T-helper 17 cell (primary cell): ENCODE results near the gene PWWP2B. TPM values are rescaled to one million over a fixed set of nuclear protein-coding genes. Genes with fewer than 3 reads are reported as not detected.
A peak's percentile ranks its signal among the peaks of the same experiment; 100 is the strongest.
"Not testable (repeated sequence)": the region's sequence is repeated elsewhere in the genome, so short reads cannot be mapped to it uniquely, and the experiment has no call there.

Source experiments
- ATAC-seq: fragments of 150-1000 bp; cut with Tn5 transposase; 2 replicates; pipeline ENCODE4 v1.10.0; 2021; ENCODE audit warnings: mild to moderate bottlenecking, moderate library complexity
- DNase-seq, 3 donors: peaks; one replicate each; pipeline versions ENCODE4 v3.0.0 to v3.0.0-alpha.2; 2020 to 2021
- H3K9me3 ChIP-seq: one replicate; pipeline ENCODE4 v1.7.0; 2013; ENCODE audit warnings: low read length, mild to moderate bottlenecking; ENCODE audit not compliant: control insufficient read depth, poor library complexity, severe bottlenecking
- H3K27ac Mint-ChIP-seq: one replicate; pipeline ENCODE4 v1.8.0; 2022; ENCODE audit warnings: mild to moderate bottlenecking, moderate library complexity, mixed read lengths
- H3K27me3 Mint-ChIP-seq: one replicate; pipeline ENCODE4 v1.8.0; 2022; ENCODE audit warnings: mixed read lengths
- H3K36me3 Mint-ChIP-seq: one replicate; pipeline ENCODE4 v1.8.0; 2022; ENCODE audit warnings: low read depth, mixed read lengths
- H3K4me1 Mint-ChIP-seq: one replicate; pipeline ENCODE4 v1.8.0; 2022; ENCODE audit warnings: mild to moderate bottlenecking, mixed read lengths
- H3K4me3 Mint-ChIP-seq: one replicate; pipeline ENCODE4 v1.8.0; 2022; ENCODE audit warnings: mild to moderate bottlenecking, moderate library complexity, mixed read lengths
- total RNA-seq, 4 donors: library from RNA in 2 of 4; stranded (reverse) in 2 of 4; gene quantifications; one replicate each; pipeline ENCODE4 v1.2.3 and lab custom pipeline; 2022 to 2026

PWWP2B gene
- total RNA-seq, 2 donors from 2014 or later = 15.7 to 16.7 TPM

- no peak overlapping the region for H3K4me3 Mint-ChIP-seq
- peak overlapping the region; percentile 21 for H3K27ac Mint-ChIP-seq
- peaks cover 9% of the 10 kb centered on the region for H3K4me1 Mint-ChIP-seq
- no peaks in the 10 kb centered on the region for H3K9me3 ChIP-seq
- DNase-seq (no peak), ATAC-seq (no peak)
- no peaks in the 10 kb centered on the region for H3K36me3 Mint-ChIP-seq
- peaks cover 4% of the 10 kb centered on the region for H3K27me3 Mint-ChIP-seq
These were observed 19.7 kb upstream of the PWWP2B start for GRCh38 chr10:132377326-132377725.

- H3K36me3 Mint-ChIP-seq, H3K27ac Mint-ChIP-seq, H3K4me3 Mint-ChIP-seq, ATAC-seq, H3K27me3 Mint-ChIP-seq, DNase-seq, H3K9me3 ChIP-seq: not testable (repeated sequence)
- H3K4me1 Mint-ChIP-seq = peaks cover 11% of the 10 kb centered on the region
These were observed 18.0 kb upstream of the PWWP2B start for GRCh38 chr10:132379026-132379425.

- H3K27ac Mint-ChIP-seq, H3K36me3 Mint-ChIP-seq, ATAC-seq, H3K9me3 ChIP-seq, DNase-seq, H3K4me3 Mint-ChIP-seq, H3K27me3 Mint-ChIP-seq: not testable (repeated sequence)
- H3K4me1 Mint-ChIP-seq = peaks cover 12% of the 10 kb centered on the region
These were observed 16.0 kb upstream of the PWWP2B start for GRCh38 chr10:132380986-132381385.

GRCh38 chr10:132381741-132382140, 15.3 kb upstream of the PWWP2B start:
- Mint-ChIP-seq H3K27ac (peak overlapping the region; percentile 11), H3K4me1 (peaks cover 12% of the 10 kb centered on the region), H3K4me3 (peak overlapping the region; percentile 41), H3K36me3 (no peaks in the 10 kb centered on the region), H3K27me3 (peaks cover 4% of the 10 kb centered on the region)
- peak; percentile 21 for ATAC-seq
- no peaks in the 10 kb centered on the region for H3K9me3 ChIP-seq
- DNase-seq = no peak

- no peak for ATAC-seq
These were observed 14.6 kb upstream of the PWWP2B start for GRCh38 chr10:132382231-132382922.

GRCh38 chr10:132383101-132383500, 13.9 kb upstream of the PWWP2B start:
- H3K36me3 Mint-ChIP-seq = no peaks in the 10 kb centered on the region
- no peaks in the 10 kb centered on the region for H3K9me3 ChIP-seq
- H3K4me3 Mint-ChIP-seq = no peak overlapping the region
- no peak overlapping the region for H3K27ac Mint-ChIP-seq
- peaks cover 4% of the 10 kb centered on the region for H3K27me3 Mint-ChIP-seq
- H3K4me1 Mint-ChIP-seq = peaks cover 15% of the 10 kb centered on the region
- DNase-seq (no peak), ATAC-seq (no peak)

More at GRCh38 chr10:132382231-132382922, 14.6 kb upstream of the PWWP2B start:
- Mint-ChIP-seq H3K36me3 (no peaks in the 10 kb centered on the region), H3K4me1 (peaks cover 12% of the 10 kb centered on the region), H3K4me3 (no peak overlapping the region), H3K27me3 (peaks cover 4% of the 10 kb centered on the region), H3K27ac (peak overlapping the region; percentile 11)
- no peaks in the 10 kb centered on the region for H3K9me3 ChIP-seq
- DNase-seq = no peak

GRCh38 chr10:132383751-132384196, 13.2 kb upstream of the PWWP2B start:
- Mint-ChIP-seq H3K4me3 (no peak overlapping the region), H3K36me3 (no peaks in the 10 kb centered on the region), H3K27ac (no peak overlapping the region), H3K27me3 (peaks cover 4% of the 10 kb centered on the region), H3K4me1 (peaks cover 15% of the 10 kb centered on the region)
- no peaks in the 10 kb centered on the region for H3K9me3 ChIP-seq
- DNase-seq = no peak
- ATAC-seq = no peak

GRCh38 chr10:132384618-132385388, 12.2 kb upstream of the PWWP2B start:
- no peak for ATAC-seq
- Mint-ChIP-seq H3K36me3 (no peaks in the 10 kb centered on the region), H3K4me1 (peaks cover 15% of the 10 kb centered on the region), H3K27me3 (no peaks in the 10 kb centered on the region), H3K27ac (peak overlapping the region; percentile 72), H3K4me3 (no peak overlapping the region)
- H3K9me3 ChIP-seq = no peaks in the 10 kb centered on the region
- no peak for DNase-seq

- peak overlapping the region; percentile 72 for H3K27ac Mint-ChIP-seq
- H3K27me3 Mint-ChIP-seq = no peaks in the 10 kb centered on the region
- no peaks in the 10 kb centered on the region for H3K36me3 Mint-ChIP-seq
- ATAC-seq = no peak
- H3K9me3 ChIP-seq = no peaks in the 10 kb centered on the region
- H3K4me1 Mint-ChIP-seq = peaks cover 15% of the 10 kb centered on the region
- no peak overlapping the region for H3K4me3 Mint-ChIP-seq
- no peak for DNase-seq
These were observed 11.7 kb upstream of the PWWP2B start for GRCh38 chr10:132385389-132385667.

- no peaks in the 10 kb centered on the region for H3K27me3 Mint-ChIP-seq
- peak overlapping the region; percentile 72 for H3K27ac Mint-ChIP-seq
- DNase-seq = no peak
These were observed 11.1 kb upstream of the PWWP2B start for GRCh38 chr10:132385721-132386418.

GRCh38 chr10:132386419-132386831, 10.6 kb upstream of the PWWP2B start:
- H3K4me1 Mint-ChIP-seq = peaks cover 14% of the 10 kb centered on the region
- H3K27me3 Mint-ChIP-seq = no peaks in the 10 kb centered on the region
- peak overlapping the region; percentile 72 for H3K27ac Mint-ChIP-seq
- DNase-seq (no peak), ATAC-seq (no peak)
- no peaks in the 10 kb centered on the region for H3K36me3 Mint-ChIP-seq
- H3K9me3 ChIP-seq = no peaks in the 10 kb centered on the region
- no peak overlapping the region for H3K4me3 Mint-ChIP-seq

More at GRCh38 chr10:132385721-132386418, 11.1 kb upstream of the PWWP2B start:
- Mint-ChIP-seq H3K36me3 (no peaks in the 10 kb centered on the region), H3K4me1 (peaks cover 15% of the 10 kb centered on the region), H3K4me3 (no peak overlapping the region)
- ATAC-seq = no peak
- H3K9me3 ChIP-seq = no peaks in the 10 kb centered on the region

GRCh38 chr10:132386896-132387295, 10.1 kb upstream of the PWWP2B start:
- H3K4me1 Mint-ChIP-seq = peaks cover 12% of the 10 kb centered on the region
- not testable (repeated sequence) for H3K36me3 Mint-ChIP-seq, H3K4me3 Mint-ChIP-seq, H3K27ac Mint-ChIP-seq, H3K9me3 ChIP-seq, DNase-seq, H3K27me3 Mint-ChIP-seq, ATAC-seq

- peak; percentile 73 to 83 (median 76) for DNase-seq
- peak; percentile 93 for ATAC-seq
- Mint-ChIP-seq H3K27ac (peak overlapping the region; percentile 82), H3K4me3 (peak overlapping the region; percentile 49), H3K36me3 (no peaks in the 10 kb centered on the region), H3K27me3 (no peaks in the 10 kb centered on the region), H3K4me1 (peaks cover 6% of the 10 kb centered on the region)
- H3K9me3 ChIP-seq = no peaks in the 10 kb centered on the region
These were observed 9.2 kb upstream of the PWWP2B start for GRCh38 chr10:132387764-132388210.
